ENCODE results near the gene CRY2. TPM values are rescaled to one million over a fixed set of nuclear protein-coding genes. Genes with fewer than 3 reads are reported as not detected.

The CRY2 gene
- total and polyA plus RNA-seq, 10 donors, result 5.6 to 39.2 (median 32.6) TPM

DNA sequence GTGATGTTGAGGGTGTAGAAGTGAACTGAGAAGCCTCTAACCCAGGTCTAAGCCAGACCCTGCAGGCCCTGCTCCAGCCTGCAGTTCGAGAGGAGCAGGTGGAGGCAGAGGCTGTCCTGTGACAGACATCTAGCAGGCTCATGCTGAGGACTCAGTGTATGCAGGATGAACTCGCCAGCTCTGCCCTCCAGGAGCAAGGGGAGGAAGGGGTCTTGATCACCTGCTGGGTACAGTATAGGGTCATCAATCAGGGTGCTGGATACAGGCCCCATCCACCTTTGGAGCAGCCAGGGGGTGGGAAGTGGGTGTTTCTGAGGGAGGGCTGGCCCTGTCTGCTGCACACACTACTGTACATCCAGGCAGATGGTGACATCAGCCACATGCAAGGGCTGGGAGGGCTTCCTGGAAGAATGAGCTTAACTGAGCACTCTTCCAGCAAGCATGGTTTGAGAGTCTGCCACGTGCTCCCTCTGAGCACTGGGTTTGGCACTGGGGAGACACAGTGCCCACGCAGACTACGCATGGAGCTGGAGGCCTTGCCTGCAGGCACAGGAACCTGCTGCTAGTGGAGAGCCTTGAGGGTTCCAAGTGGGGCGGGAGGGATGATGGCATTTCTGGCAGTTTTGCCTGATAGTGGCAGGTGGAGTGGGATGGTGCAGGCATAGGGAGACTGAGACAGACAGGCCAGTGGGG, 47.4 kb downstream of the CRY2 start:
- H3K36me3 ChIP-seq, result no peaks in the 10 kb centered on the region
- H3K4me1 ChIP-seq, result peaks cover 5 to 13% (median 10%) of the 10 kb centered on the region in 6 donors
- DNase-seq, result no peak
- 78 to 90% (median 86%) methylated on average over 4 to 6 of the region's 6 CpGs for WGBS, 5 donors
- TF ChIP-seq CTCF (IDR thresholded peaks at IDR 0.05 in 8 of 11, conservative IDR thresholded peaks at IDR 0.05 in 3 of 11), result no peak
- TF ChIP-seq POLR2A (IDR thresholded peaks at IDR 0.05), result no peak
- TF ChIP-seq POLR2AphosphoS5 (IDR thresholded peaks at IDR 0.05), result no peak
- peaks cover 0 to 59% (median 9%) of the 10 kb centered on the region in 7 donors for H3K27me3 ChIP-seq (replicated peaks in 1 of 7)
- no peak overlapping the region for H3K4me3 ChIP-seq
- intact Hi-C loops (cut with DNase I; ENCODE audit: low total_unique reads), result no loop called here
- no peaks in the 10 kb centered on the region for H3K9me3 ChIP-seq
- H3K27ac ChIP-seq, result no peak overlapping the region

- Histone ChIP-seq H3K9me3 (no peaks in the 10 kb centered on the region), H3K27ac (no peak overlapping the region), H3K4me1 (peaks cover 5 to 20% (median 15%) of the 10 kb centered on the region in 6 donors), H3K27me3 (replicated peaks in 1 of 7) (peaks cover 0 to 69% (median 13%) of the 10 kb centered on the region in 7 donors), H3K4me3 (no peak overlapping the region), H3K36me3 (no peaks in the 10 kb centered on the region)
- DNase-seq, result no peak
- TF ChIP-seq POLR2AphosphoS5 (IDR thresholded peaks at IDR 0.05) (no peak), CTCF (IDR thresholded peaks at IDR 0.05 in 8 of 11, conservative IDR thresholded peaks at IDR 0.05 in 3 of 11) (no peak), POLR2A (IDR thresholded peaks at IDR 0.05) (no peak)
- intact Hi-C loops (cut with DNase I; ENCODE audit: low total_unique reads), result no loop called here
- WGBS, 5 donors, result 86 to 97% (median 90%) methylated on average over 8 of the region's 8 CpGs
Observed at GRCh38 chr11:45895553-45896259, 48.4 kb downstream of the CRY2 start.

GRCh38 chr11:45896422-45896984, 49.2 kb downstream of the CRY2 start:
- 21 to 33% (median 27%) methylated on average over 11 to 19 of the region's 19 CpGs for WGBS, 5 donors
- H3K9me3 ChIP-seq, result no peaks in the 10 kb centered on the region
- no peak for TF ChIP-seq CTCF (IDR thresholded peaks at IDR 0.05 in 8 of 11, conservative IDR thresholded peaks at IDR 0.05 in 3 of 11)
- no peak for TF ChIP-seq POLR2A (IDR thresholded peaks at IDR 0.05)
- TF ChIP-seq POLR2AphosphoS5 (IDR thresholded peaks at IDR 0.05), result no peak
- no peak overlapping the region for H3K27ac ChIP-seq
- H3K4me1 ChIP-seq, result peaks cover 5 to 24% (median 16%) of the 10 kb centered on the region in 6 donors
- H3K27me3 ChIP-seq (replicated peaks in 1 of 7), result peaks cover 0 to 75% (median 13%) of the 10 kb centered on the region in 7 donors
- no peak for DNase-seq
- intact Hi-C loops (cut with DNase I; ENCODE audit: low total_unique reads), result no loop called here
- H3K36me3 ChIP-seq, result no peaks in the 10 kb centered on the region
- no peak overlapping the region for H3K4me3 ChIP-seq

DNA sequence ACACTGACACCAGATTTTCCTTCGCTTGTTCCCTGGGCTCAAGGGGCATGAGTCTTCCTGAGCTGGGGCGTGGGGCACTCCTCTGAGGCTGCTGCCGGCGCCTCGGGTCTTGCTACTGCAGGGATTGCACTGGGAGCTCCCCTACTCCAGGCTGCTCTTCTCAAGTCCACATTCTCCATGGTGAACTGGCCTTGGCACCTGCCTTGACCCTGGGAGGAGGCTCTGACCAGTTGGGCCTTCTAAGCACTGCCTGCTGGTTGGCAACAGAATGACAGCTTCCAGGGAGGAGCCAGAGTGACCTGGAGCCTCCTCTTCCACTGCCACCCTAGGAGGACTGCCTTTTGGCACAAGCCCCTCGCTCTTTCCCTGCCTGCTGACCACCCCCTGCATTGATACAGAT, 50.3 kb downstream of the CRY2 start:
- DNase-seq, result no peak
- 69 to 90% (median 85%) methylated on average over 4 to 6 of the region's 6 CpGs for WGBS, 5 donors

More for the DNA sequence above, 50.3 kb downstream of the CRY2 start:
- no peak for TF ChIP-seq CTCF (IDR thresholded peaks at IDR 0.05 in 8 of 11, conservative IDR thresholded peaks at IDR 0.05 in 3 of 11)
- no peak for TF ChIP-seq POLR2A (IDR thresholded peaks at IDR 0.05)
- no peak for TF ChIP-seq POLR2AphosphoS5 (IDR thresholded peaks at IDR 0.05)
- Histone ChIP-seq H3K27ac (no peak overlapping the region), H3K4me3 (no peak overlapping the region), H3K27me3 (replicated peaks in 1 of 7) (peaks cover 0 to 75% (median 13%) of the 10 kb centered on the region in 7 donors), H3K36me3 (no peaks in the 10 kb centered on the region), H3K4me1 (peaks cover 5 to 24% (median 16%) of the 10 kb centered on the region in 6 donors), H3K9me3 (no peaks in the 10 kb centered on the region)
- intact Hi-C loops (cut with DNase I; ENCODE audit: low total_unique reads), result no loop called here

Data from spleen (tissue), 11 donors.